Endodermal cell (in vitro differentiated cells): Measurements from ENCODE around the gene MTM1. TPM values are rescaled to one million over a fixed set of nuclear protein-coding genes. Genes with fewer than 3 reads are reported as not detected.

ENCODE experiments used
- DNase-seq: peaks from one replicate; pipeline ENCODE4 v3.0.0-alpha.2; 2017
- H3K27ac ChIP-seq: 2 replicates; pipeline ENCODE4 v1.5.1; 2013; ENCODE audit warnings: mild to moderate bottlenecking, low read depth, low read length, moderate library complexity
- H3K27me3 ChIP-seq: 2 replicates; pipeline ENCODE4 v1.6.1; 2013; ENCODE audit warnings: mild to moderate bottlenecking, low read length, moderate library complexity; ENCODE audit not compliant: insufficient read depth, control insufficient read depth, poor library complexity, severe bottlenecking
- H3K36me3 ChIP-seq: 2 replicates; pipeline ENCODE4 v1.7.0; 2013; ENCODE audit warnings: mild to moderate bottlenecking, low read length, moderate library complexity; ENCODE audit not compliant: control insufficient read depth, insufficient read depth
- H3K4me1 ChIP-seq: one replicate; pipeline ENCODE4 v1.7.0; 2013; ENCODE audit warnings: low read length; ENCODE audit not compliant: control insufficient read depth, insufficient read depth
- H3K4me3 ChIP-seq: 2 replicates; pipeline ENCODE4 v1.5.1; 2013; ENCODE audit warnings: mild to moderate bottlenecking, low read length, moderate library complexity
- H3K9ac ChIP-seq: 2 replicates; pipeline ENCODE4 v1.6.1; 2013; ENCODE audit warnings: mild to moderate bottlenecking, low read length, moderate library complexity; ENCODE audit not compliant: poor library complexity, severe bottlenecking; ENCODE audit errors: extremely low read depth
- H3K9me3 ChIP-seq: 2 replicates; pipeline ENCODE4 v1.6.1; 2013; ENCODE audit warnings: mild to moderate bottlenecking, low read length, moderate library complexity; ENCODE audit not compliant: control insufficient read depth
- H3K27ac Mint-ChIP-seq: 2 replicates; pipeline ENCODE4 v1.8.0; 2020; ENCODE audit warnings: mixed read lengths
- H3K27me3 Mint-ChIP-seq: 2 replicates; pipeline ENCODE4 v1.8.0; 2021; ENCODE audit warnings: mild to moderate bottlenecking, mixed read lengths; ENCODE audit not compliant: insufficient read depth
- H3K36me3 Mint-ChIP-seq: 2 replicates; pipeline ENCODE4 v1.8.0; 2020; ENCODE audit warnings: low read depth, mixed read lengths
- H3K4me1 Mint-ChIP-seq: 2 replicates; pipeline ENCODE4 v1.8.0; 2020; ENCODE audit warnings: mixed read lengths
- H3K4me3 Mint-ChIP-seq: 2 replicates; pipeline ENCODE4 v1.8.0; 2020; ENCODE audit warnings: mild to moderate bottlenecking, moderate library complexity, mixed read lengths
- H3K9me3 Mint-ChIP-seq: 2 replicates; pipeline ENCODE4 v1.8.0; 2020; ENCODE audit warnings: mild to moderate bottlenecking, mixed read lengths
- WGBS, 2 experiments: methylation state at CpG; one replicate each; pipeline versions ENCODE4 v1.1.5 to v1.1.7; 2013; ENCODE audit warnings: missing lambda C conversion rate in 2 of 2, mixed read lengths in 1 of 2; ENCODE audit not compliant: insufficient coverage in 1 of 2, insufficient read length in 1 of 2; 5-methylcytosine and 5-hydroxymethylcytosine counted together
- total RNA-seq, 2 donors: library from RNA; stranded (reverse); fragmentation: NEBNext Ultra II Directional in 1 of 2; extraction: Animal tissue kit (Norgen Biotek cat#: 25700) in 1 of 2; gene quantifications; 2 replicates in 1 of 2; 3 replicates in 1 of 2; pipeline ENCODE4 v1.2.1, GENCODE V29; 2021
- TF ChIP-seq, protein P1 (sequence below): fragments of 200-600 bp; sonication (generic); conservative IDR thresholded peaks from 2 replicates; pipeline ENCODE4 v1.5.0; 2021; ENCODE audit warnings: antibody characterized with exemption, mild to moderate bottlenecking

Gene MTM1
- total RNA-seq, 2 donors from 2014 or later = 5.9 to 9.8 TPM

GRCh38 chrX:150526692-150527091 is 41.7 kb upstream of the MTM1 start:
- WGBS, 2 experiments = 80 to 100% methylated on average over 3 to 7 of the region's 7 CpGs
- DNase-seq = no peak
- Histone ChIP-seq H3K4me1 (no peaks in the 10 kb centered on the region), H3K36me3 (no peaks in the 10 kb centered on the region), H3K27me3 (no peaks in the 10 kb centered on the region), H3K27ac (no peak overlapping the region), H3K4me3 (no peak overlapping the region), H3K9me3 (no peaks in the 10 kb centered on the region), H3K9ac (no peak overlapping the region)
- peaks cover 79% of the 10 kb centered on the region for H3K9me3 Mint-ChIP-seq
- no peaks in the 10 kb centered on the region for H3K36me3 Mint-ChIP-seq
- H3K27ac Mint-ChIP-seq = no peak overlapping the region
- H3K4me3 Mint-ChIP-seq = no peak overlapping the region
- no peaks in the 10 kb centered on the region for H3K27me3 Mint-ChIP-seq
- TF ChIP-seq, protein P1, sequence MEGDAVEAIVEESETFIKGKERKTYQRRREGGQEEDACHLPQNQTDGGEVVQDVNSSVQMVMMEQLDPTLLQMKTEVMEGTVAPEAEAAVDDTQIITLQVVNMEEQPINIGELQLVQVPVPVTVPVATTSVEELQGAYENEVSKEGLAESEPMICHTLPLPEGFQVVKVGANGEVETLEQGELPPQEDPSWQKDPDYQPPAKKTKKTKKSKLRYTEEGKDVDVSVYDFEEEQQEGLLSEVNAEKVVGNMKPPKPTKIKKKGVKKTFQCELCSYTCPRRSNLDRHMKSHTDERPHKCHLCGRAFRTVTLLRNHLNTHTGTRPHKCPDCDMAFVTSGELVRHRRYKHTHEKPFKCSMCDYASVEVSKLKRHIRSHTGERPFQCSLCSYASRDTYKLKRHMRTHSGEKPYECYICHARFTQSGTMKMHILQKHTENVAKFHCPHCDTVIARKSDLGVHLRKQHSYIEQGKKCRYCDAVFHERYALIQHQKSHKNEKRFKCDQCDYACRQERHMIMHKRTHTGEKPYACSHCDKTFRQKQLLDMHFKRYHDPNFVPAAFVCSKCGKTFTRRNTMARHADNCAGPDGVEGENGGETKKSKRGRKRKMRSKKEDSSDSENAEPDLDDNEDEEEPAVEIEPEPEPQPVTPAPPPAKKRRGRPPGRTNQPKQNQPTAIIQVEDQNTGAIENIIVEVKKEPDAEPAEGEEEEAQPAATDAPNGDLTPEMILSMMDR = no peak
- no peaks in the 10 kb centered on the region for H3K4me1 Mint-ChIP-seq

DNA sequence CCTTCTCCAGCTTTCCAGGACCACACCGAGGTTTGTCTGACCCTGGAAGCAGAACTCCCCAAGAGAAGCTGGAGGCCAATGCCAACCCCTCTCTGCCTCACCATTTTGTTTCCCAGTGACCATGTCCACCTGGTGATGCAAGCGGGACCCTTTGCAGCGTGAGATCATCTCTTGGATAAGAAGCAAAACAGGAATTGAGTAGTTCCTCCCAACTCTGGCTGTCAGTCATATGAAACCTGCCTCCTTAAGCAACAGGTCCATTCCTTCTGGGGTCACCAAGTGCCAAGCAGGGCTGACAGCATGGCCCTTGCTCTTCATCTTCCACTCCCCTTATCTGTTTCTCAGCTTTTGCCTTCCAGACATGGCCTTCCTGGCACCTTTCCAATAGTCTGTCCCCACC is 41.3 kb upstream of the MTM1 start:
- no peak for DNase-seq
- TF ChIP-seq, protein P1 = no peak
- H3K4me3 ChIP-seq = no peak overlapping the region

GRCh38 chrX:150529587-150529986 is 38.8 kb upstream of the MTM1 start:
- H3K9me3 ChIP-seq = no peaks in the 10 kb centered on the region
- no peak overlapping the region for H3K9ac ChIP-seq
- Mint-ChIP-seq H3K27me3 (no peaks in the 10 kb centered on the region), H3K9me3 (peaks cover 75% of the 10 kb centered on the region), H3K36me3 (no peaks in the 10 kb centered on the region), H3K4me1 (no peaks in the 10 kb centered on the region), H3K4me3 (no peak overlapping the region), H3K27ac (no peak overlapping the region)
- no peak overlapping the region for H3K27ac ChIP-seq
- TF ChIP-seq, protein P1 = no peak
- WGBS, 2 experiments = 79% methylated on average over 3 of the region's 3 CpGs; no CpG with 5 or more reads in 1 of the 2 experiments
- no peak overlapping the region for H3K4me3 ChIP-seq
- H3K27me3 ChIP-seq = no peaks in the 10 kb centered on the region
- no peaks in the 10 kb centered on the region for H3K36me3 ChIP-seq
- no peaks in the 10 kb centered on the region for H3K4me1 ChIP-seq
- no peak for DNase-seq

More for the DNA sequence above, 41.3 kb upstream of the MTM1 start:
- Histone ChIP-seq H3K9me3 (no peaks in the 10 kb centered on the region), H3K9ac (no peak overlapping the region), H3K36me3 (no peaks in the 10 kb centered on the region), H3K4me1 (no peaks in the 10 kb centered on the region), H3K27ac (no peak overlapping the region), H3K27me3 (no peaks in the 10 kb centered on the region)
- Mint-ChIP-seq H3K4me1 (no peaks in the 10 kb centered on the region), H3K27me3 (no peaks in the 10 kb centered on the region), H3K27ac (no peak overlapping the region), H3K36me3 (no peaks in the 10 kb centered on the region), H3K9me3 (peaks cover 79% of the 10 kb centered on the region), H3K4me3 (no peak overlapping the region)
- WGBS, 2 experiments = 96% methylated on average over 3 of the region's 3 CpGs; no CpG with 5 or more reads in 1 of the 2 experiments
